HG03354 (cell line): Measurements from ENCODE around the gene INO80B.
A peak's percentile ranks its signal among the peaks of the same experiment; 100 is the strongest.
"Not testable (repeated sequence)": the region's sequence is repeated elsewhere in the genome, so short reads cannot be mapped to it uniquely, and the experiment has no call there.

ENCODE experiments used
- ATAC-seq: cut with Tn5 transposase; IDR thresholded peaks from one replicate; pipeline ENCODE4 v1.9.1; 2021; ENCODE audit warnings: mild to moderate bottlenecking; ENCODE audit not compliant: unreplicated experiment, poor library complexity, severe bottlenecking

The INO80B gene

DNA sequence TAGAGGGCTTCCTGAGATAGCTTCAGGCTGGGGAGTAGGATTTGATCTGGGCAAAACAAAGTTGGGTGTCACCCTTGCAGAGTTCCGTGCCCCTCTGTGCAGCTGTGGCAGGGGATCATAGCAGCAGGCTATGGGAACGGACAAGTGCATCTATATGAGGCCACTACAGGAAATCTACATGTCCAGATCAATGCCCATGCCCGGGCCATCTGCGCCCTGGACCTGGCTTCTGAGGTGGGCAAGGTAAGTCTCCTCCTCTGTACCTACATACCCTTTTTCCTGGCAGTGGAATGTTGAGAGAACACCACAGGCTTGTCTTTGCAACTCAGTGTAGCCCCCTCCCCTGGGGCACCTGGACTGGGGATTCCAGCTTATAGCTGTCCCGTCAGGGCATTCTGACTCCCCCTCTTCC lies 29.9 kb upstream of the INO80B start:
- no peak for ATAC-seq

DNA sequence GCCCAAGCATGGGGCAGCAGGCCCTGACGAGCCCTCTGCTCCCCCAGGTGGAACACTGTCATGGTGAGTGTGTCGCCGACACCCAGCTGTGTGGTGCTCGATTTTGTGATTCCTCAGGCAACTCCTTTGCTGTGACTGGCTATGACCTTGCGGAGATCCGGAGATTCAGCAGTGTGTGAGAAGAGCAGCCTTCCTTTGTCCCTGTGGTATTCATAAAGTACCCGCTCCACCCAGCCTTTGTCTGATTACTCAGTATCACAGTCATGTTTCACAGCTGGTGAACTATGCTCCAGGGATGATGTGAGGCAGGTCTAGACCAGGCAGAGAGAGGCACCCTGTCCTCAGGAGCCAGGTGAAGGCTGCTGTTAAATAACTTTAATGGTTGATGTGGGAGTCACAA lies 29.4 kb upstream of the INO80B start:
- ATAC-seq = no peak

DNA sequence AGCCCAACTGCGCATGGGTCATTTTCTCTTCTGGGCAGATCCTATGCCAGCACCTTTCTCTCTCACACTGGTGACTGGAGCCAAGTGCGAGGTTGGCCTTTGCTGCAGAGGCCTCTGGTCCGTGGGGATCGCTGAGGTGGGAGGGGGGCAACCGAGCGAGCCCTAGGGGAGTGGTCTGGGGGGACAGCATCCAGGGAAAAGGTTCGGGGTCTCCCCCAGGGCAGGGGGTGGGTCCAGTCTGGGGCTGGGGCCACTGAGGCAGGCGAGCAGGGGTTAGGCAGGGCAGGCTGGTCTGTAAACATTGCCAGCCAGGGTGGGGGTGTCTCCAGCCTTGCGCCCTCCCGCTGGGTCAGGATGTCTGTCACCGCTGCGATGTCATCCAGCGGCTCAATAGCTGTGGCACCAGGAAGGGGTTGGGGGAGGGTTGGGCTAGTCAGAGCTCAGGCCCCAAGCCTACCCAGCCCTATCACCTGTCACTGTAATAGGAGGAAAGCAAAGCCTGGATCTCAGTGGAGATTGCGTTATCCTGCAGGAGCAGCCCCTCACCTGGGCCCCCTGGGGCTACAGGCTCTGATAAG lies 28.6 kb upstream of the INO80B start:
- ATAC-seq = no peak

- no peak for ATAC-seq
Measured at GRCh38 chr2:74427551-74427950, 27.3 kb upstream of the INO80B start.

DNA sequence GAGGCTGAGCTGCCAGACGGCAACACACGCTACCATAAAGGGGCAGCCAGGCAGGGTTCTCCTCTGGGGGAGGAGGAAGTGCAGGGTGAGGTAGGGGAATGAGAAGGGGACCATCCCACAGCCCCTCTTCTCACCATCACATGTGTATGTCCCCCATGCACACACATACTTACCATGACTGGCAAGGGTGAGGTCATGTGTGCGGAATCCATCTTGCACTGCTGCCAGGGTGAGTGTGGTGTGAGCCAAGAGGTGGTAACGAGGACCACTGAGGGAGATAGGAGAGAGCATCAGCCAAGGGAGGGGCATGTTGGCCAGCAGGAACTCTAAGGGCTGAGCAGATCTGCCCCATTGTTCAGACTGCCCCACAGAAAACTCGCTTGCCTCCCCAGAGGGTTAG lies 26.2 kb upstream of the INO80B start:
- no peak for ATAC-seq

GRCh38 chr2:74429487-74430451 lies 25.1 kb upstream of the INO80B start:
- ATAC-seq = no peak

DNA sequence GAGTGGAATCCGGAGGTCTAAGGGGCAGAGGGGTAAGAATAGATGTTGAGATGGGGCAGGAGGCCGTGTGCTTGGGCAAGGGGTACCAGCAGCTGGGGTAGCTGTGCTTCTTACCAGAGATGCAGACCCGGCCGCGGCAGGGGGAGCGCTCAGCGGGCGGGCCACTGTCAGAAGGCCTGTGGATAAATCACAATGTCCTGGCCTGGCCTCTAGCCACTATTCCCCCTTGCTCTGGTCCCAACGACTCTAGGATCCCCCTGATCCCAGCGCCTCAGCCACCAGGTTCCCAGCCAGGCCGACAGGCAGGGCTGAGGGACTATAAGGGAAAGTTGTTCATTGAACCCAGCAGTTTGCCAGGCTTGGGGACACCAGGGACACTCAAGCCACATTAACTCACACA lies 24.4 kb upstream of the INO80B start:
- ATAC-seq = no peak

DNA sequence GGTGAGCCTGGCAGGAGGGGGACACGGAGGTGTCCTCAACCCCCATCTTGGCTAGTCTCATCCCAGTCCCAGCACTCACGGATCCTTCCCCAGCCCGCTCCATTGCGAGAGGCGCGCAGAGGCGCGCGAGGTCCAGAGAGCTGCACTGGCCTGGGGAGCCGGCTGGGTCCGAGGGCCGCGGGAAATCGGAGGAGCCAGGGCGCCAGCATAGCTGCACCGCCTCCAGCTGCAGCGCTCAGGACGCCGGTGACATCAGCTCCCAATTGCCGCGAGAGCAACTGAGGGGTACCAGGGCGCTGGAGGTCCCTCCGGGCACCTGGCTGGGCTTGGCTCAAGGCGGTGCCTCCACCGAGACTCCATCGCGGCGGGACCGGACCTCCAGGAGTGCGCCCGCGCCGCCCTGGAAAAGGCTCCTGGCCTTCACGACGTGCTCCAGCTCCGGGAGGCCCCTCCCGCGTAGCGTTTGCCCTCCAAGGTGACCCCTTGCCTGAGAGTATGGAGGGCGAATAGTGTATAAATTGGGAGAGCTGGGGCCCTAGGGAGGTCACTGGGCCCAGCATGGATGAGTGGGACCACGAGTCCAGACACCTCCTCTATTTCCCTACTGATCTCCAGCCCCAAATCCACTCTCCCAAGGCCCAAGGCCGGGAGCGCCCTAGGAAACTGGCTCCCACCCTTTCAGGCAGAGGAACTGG lies 18.6 kb upstream of the INO80B start:
- no peak for ATAC-seq

DNA sequence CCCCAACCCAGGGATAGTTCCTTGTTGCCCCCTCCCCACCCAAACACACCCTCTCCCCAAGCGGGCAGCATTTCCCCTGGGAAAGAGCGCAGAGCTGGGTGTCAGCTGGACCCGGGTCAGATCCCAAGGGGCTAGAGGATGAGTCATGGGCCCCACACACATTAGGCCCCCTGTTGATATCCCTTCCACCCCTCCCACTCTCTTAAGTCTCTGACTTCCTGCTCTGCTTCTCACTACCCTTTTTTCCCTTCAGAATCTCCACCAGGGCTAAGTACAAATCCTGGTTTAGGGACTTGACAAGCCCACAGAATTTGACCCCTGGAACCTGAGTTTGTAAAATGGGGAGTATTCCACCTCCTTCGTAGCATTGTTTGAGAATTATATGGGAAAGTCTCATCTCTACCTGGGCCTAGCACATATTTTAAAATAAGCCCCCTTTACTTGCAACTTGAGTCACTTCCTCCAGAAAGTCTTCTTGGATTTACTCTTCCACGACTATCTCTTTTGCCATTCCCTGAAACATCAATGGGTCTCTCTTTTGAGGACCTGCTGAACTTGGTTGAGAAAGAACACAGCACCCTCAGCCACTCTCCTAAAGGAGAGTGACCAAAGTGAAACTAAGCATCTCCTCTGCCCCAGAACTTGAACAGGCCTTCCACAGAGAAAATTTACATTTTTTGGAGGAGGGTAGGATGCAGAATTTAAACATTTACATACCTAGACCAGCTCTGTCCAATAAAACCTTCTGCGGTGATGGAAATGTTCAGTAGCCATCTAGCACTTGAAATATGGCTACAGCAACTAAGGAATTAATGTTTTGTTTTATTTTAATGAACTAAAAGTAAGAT lies 17.8 kb upstream of the INO80B start:
- ATAC-seq = no peak

DNA sequence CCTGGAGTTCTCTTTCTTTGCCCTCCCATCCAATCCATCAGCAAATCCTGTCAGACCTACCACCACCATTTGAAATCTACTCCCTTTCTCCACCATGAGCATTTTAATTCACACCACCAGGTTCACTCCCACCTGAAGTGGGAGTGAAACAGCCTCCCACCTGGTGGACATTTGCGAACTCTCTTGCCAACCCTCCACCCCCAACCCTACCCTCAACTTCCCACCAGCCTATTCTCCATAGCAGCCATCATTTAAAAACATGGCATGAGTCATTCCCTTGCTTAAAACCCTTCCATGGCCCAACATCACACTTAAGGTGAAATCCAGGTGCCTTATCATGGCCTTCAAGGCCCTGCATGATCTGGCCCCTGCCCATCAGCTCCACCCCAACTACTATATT lies 16.6 kb upstream of the INO80B start:
- no peak for ATAC-seq

GRCh38 chr2:74439373-74439772 lies 15.5 kb upstream of the INO80B start:
- no peak for ATAC-seq

DNA sequence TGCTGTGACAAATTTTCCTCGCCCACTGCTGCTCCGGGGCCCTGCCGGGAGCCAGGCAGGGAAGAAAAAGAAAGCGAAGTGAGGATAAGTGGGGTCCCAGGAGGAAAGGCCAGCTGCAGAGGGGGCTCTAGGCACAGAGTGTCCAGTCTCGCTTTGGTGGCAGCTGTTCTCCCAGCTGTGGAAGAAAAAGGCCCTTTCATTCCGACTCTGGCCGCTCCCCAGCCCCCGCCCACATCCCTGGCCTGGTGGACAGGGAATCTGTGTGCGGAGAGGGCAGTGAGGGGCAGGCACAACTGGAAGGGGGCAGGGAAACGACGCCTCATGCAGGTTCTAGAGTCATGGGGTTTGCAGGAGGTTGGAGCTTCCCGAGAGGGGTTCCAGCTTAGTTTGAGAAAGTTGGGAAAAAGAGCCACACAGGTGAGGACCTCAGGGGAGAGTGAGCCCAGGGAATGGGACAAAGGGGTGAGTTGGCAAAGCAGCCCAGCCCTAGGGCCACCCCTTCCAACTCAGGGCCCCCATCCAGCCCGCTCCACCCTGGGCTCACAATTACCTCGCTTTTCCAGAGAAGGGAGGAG lies 15.0 kb upstream of the INO80B start:
- ATAC-seq = no peak

DNA sequence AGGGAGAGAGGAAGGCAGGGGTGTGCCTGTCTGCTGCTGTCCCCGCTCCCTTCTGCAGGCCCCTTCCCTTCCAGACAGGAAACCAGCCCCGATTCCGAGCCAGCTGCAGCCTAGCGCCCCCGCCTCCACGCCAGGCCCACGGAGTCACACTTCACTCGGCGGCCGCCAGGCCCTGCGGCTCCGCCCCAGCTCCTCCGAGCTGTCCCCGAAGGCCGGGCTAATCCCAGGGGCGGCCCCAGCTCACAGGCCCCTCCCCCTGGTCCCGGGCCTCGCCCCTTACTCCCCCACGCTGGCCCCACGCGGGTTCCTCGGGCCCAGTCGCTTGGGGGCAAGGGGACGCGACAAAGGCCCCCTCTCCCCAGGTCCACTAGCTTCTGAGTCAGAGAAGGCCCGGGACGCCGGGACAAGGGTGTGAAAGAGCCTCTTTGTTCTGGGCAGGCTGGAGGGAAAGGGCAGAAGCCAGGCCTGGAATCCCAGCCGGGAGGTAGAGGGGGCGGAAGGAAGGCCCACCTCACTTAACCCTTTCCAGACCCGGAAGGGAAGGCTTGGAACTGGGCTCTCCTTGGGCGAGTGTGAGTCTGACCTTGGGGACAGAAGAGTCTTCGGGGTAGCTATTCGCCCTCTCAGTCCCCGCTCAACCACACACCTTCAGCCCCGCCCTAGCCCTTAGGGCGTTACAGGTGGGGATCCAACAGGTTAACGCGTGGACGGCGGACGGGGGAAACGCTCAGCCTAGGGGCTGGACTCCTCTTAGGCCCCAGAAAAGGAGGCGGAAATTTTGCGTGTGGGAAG lies 14.3 kb upstream of the INO80B start:
- ATAC-seq = peak; percentile 89

DNA sequence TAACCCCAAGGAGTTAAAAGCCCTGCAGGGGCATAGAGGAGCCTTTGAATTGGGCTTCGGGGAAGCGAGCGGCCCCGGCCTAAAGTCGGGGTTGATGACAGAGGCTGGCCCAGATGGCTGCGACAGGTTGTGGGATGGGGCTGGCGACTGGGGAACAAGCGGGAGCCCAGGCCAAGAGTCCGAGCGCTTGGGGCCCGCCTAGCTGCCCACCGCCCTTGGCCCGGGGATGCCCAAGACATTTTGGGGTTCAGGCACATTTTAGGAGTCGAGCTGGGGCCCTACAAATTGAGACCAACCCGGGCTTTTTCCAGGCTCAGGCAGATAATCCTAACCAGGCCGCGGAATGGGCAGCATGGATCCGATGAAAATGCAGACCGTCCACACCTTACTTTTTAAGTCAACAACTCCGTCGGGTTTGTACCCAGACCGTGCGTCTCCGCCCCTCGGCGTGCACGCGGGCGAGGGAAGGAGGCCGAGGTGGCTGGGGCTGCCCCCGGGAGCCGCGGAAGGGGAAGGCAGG lies 13.7 kb upstream of the INO80B start:
- ATAC-seq = no peak

GRCh38 chr2:74441690-74442482 lies 13.0 kb upstream of the INO80B start, which contains the start of gene RTKN:
RTKN (minus strand) TSS chr2:74441937; CDS start chr2:74441816, 121 bp downstream.
- ATAC-seq = peak; percentile 40

DNA sequence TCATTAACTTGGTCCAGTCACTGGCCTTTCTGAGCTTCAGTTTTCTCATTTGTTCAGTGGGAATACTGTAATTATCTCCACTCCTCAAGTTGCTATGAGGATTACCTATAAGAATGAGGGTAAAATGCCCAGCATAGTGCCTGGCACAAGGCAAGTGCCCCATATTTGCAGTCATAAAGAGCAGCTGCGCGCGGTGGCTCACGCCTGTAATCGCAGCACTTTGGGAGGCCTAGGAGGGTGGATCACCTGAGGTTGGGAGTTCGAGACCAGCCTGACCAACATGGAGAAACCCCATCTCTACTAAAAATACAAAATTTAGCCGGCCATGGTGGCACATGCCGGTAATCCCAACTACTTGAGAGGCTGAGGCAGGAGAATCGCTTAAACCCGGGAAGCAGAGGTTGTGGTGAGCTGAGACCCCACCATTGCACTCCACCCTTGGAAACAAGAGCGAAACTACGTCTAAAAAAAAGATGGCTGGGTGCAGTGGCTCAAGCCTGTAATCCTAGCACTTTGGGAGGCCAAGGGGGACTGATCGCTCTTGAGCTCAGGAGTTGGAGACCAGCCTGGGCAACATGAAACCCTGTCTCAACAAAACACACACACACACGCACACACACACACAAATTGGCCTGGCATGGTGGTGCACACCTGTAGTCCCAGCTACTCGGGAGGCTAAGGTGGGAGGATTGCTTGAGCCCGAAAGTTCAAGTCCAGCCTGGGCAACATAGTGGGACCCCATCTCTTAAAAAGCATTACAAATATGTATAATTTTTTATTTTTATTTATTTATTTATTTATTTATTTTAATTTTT lies 12.2 kb upstream of the INO80B start:
- not testable (repeated sequence) for ATAC-seq
